ENCODE measurements around the gene MKNK2.

Gene MKNK2

DNA sequence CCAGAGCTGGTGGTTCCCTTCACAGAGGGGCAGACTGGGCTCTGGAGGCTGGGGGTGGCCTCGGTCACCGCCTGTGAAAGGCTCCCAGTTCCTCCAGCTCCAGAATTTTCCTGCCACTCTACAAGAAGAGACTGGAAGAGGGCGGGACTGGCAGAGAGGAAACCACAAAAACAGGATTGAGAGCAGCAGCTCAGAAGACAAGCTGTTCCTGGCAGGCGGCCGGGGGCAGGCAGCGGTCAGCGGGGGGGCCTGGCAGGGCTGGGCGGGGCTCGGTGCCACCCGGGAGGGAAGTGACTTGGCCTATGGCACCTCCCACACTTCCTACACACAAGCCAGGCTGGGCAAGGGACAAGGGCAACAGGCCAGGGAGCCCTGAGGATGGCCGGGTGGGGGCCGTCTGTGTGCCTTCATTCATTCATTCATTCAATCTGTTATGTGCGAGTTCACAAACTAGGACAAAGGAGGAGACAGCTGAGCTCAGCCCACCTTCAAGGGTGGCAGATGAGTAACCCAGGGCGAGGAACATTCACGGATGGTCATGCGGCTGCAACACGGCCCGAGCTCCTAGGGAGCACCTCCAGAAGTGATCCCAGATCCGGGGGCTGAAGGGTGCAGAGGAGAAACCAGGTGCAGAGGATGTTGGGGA lies 18.6 kb downstream of the MKNK2 start:
- peak; percentile 61 for DNase-seq
- ATAC-seq = peak; percentile 47

DNA sequence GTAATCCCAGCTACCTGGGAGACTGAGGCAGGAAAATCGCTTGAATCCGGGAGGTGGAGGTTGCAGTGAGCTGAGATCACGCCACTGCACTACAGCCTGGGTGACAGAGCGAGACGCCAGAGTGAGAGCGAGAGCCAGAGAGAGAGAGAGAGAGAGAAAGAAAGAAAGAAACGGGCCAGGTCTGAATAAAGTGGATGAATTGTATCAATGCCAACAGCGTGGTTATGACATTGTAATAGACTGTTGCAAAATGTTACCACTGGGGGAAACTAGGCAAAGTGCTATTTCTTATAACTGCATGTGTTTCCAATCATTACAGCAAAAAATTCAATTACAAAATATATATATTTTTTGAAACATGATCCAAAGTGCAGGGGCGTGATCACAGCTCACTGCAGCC lies 23.7 kb downstream of the MKNK2 start:
- ATAC-seq (no peak), DNase-seq (no peak)

DNA sequence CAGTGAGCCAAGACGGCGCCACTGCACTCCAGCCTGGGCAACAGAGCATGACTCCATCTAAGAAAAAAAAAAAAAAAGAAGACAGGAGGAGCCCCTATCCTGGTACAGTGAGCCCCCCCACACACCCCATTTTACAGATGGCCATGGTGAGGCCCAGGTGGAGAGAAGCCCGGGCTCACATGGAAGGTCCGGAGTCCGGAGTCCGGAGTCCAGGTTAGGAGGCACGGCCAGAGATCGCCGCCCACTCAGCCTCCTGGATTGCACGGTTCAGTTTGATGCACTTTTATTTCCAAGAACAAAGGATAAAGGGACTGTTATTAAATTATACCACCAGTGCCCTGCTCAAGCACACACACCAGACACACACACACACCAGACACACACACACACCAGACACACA lies 24.3 kb downstream of the MKNK2 start:
- no peak for ATAC-seq
- no peak for DNase-seq

DNA sequence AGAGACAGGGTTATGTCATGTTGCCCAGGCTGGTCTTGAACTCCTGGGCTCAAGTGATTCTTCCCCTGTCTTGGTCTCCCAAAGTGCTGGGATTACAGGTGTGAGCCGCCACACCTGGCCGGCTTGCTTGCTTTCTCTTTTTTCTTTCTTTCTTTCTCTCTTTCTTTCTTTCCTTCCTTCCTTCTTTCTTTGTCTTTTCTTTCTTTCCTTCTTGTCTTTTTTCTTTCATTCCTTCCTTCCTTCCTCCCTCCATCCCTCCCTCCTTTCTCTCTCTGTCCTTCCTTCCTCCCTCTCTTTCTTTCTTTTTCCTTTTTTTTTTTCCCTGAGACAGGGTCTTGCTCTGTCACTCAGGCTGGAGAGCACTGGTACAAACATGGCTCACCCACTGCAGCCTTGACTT lies 28.8 kb downstream of the MKNK2 start:
- ATAC-seq (no peak), DNase-seq (no peak)

DNA sequence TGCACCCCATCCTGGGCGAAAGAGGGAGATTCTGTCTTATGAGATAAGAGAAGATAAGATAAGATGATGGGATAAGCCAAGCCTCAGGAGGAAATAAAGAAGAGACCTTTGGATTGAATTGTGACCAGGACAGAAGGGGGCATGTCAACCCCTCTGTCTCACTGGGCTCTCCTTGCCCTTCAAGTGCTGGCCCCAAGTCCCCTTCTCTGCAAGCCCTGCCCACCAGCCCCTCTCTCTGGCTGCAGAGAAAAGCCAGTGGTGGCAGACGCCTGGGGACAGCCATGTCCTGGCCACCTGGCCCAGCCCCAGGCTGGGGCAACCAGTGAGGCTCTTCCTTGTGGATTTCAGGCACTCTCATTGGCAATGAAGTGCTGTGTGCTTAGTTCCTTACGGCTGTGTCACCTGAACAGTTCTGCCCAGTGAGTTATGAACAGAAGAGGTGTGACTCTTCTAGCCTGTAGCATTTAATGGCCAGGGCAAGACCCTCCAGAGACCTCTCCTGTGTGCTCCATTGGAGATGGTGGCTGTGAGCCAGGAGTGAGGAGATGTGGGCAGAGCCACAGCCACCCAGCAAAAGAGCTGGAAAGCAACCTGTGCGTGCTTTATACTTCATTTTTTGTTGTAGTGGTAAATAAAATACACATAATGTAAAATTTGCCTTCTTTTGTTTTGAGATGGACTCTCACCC lies 29.4 kb downstream of the MKNK2 start:
- ATAC-seq = no peak
- no peak for DNase-seq

DNA sequence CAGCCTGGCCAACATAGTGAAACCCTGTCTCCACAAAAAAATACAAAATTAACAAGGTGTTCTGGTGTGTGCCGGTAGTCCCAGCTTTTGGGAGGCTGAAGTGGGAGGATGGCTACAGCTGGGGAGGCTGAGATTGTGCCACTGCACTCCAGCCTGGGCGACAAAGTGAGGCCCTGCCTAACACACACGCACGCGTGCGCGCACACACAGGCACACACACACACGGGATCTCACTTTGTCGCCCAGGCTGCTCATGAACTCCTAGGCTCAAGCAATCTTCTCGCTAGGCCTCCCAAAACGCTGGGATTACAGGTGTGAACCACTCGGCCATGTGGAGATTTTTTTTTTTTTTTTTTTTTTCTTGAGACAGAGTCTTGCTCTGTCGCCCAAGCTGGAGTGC lies 32.3 kb downstream of the MKNK2 start:
- no peak for DNase-seq
- ATAC-seq = no peak

DNA sequence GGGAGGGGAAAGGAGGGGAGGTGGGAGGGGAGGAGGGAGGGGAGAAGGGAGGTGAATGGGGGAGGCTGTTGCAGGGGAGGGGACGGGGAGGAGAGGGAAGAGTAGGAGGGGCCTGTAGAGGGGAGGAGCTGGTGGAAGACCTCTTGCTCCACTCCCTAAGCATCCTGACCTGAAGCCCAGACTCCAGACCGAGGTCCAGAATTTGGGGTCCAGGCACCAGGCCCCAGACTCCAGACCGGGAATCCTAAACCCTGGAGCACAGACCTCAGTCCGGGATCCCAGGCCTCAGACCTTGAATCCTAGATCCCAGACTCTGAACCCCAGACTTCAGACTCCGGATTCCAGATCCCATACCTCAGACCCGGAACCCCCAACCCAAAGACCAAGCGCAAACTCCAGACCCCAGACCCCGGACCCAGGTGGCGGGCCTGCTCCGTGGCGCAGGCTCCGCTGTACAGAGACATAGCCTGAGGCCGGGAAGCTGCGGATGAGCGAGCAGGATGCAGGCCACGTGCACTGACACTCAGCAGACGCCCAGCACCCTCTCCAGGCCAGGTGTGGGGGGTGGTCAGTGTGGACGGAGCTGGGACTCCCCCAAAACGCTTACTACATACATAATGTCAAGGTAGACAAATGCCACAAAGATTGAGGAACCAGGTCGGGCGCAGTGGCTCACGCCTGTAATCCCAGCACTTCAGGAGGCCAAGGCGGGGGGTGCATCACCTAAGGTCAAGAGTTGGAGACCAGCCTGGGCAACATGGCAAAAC lies 34.8 kb downstream of the MKNK2 start:
- peak; percentile 56 for ATAC-seq
- peak; percentile 69 for DNase-seq

DNA sequence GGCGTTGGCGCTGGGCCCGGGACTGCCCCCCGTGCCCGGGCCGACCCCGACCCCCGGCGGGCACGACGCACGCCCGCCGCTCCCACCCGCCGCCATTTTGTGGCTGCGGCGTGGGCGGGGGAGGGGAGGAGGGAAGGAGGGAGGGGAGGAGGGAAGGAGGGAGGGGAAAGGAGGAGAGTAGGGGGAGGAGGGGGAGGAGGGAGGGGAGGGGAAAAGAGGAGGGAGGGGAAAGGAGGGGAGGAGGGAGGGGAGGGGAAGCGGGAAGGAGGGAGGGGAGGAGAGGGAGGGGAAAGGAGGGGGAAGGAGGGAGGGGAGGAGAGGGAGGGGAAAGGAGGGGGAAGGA lies 35.5 kb downstream of the MKNK2 start, which contains the start of gene BTBD2:
BTBD2 (minus strand) TSS at position 107 of the 343 bp plus-strand sequence; CDS start at position 96, 11 bp downstream.
- peak; percentile 74 for DNase-seq
- peak; percentile 34 for ATAC-seq

DNA sequence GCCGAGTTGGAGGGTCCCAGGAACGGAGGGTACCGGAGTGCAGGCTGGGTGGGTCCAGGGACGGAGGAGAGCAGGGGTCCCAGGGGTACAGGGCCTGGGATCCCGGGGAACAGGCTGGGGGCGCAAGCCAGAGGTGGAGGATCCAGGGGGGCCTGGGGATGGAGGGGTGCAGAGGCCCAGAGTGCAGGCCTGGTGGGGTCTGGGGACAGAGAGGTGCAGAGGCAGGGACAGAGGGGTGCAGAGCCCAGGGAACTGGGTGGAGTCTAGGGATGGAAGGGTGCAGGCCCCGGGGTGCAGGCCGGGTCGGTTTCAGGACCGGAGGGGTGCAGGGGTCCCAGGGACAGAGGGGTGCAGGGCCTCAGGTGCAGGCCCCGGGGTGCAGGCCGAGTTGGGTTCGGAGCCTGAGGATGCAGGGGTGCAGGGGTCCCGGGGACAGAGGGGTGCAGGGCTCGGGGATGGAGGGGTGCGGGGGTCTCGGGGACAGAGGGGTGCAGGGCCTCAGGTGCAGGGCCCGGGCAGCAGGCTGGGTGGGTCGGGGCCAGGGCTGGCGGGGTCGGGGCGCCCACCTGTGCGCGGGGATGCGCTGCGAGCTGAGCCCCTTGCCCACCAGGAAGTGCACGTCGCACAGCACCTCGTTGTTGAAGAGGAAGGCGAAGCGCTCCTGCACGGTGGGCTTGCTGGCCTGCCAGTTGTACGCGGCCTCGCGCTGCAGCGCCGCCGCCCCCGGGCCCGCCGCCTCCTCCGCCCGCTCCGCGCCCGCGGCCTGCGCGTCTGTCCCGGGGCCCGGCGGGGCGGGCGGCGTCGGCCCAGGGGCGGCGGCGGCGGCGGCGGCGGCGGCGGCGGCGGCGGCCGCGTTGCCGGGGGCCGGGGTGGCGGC lies 36.1 kb downstream of the MKNK2 start:
- peak; percentile 38 for DNase-seq
- ATAC-seq = peak; percentile 19

DNA sequence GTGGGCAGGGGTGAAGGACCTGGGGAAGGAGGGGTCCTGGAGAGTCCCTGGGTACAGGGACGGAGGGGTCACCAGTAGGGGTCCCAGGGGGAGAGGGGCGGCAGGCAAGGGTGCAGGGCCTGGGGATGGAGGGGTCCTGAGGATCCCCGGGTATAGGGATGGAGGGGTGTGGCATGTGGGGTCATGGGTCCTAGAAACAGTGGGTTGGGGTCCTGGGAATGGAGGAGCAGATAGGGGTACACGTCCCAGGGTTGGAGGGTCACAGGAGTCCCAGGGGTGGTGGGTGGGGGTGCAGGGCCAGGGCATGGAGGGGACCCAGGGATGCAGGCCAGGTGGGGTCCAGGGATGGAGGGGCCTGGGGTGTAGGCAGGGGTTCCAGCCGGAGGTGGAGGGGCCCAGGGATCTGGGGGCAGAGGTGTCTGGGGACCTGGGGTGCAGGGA lies 36.9 kb downstream of the MKNK2 start:
- DNase-seq = no peak
- peak; percentile 14 for ATAC-seq

DNA sequence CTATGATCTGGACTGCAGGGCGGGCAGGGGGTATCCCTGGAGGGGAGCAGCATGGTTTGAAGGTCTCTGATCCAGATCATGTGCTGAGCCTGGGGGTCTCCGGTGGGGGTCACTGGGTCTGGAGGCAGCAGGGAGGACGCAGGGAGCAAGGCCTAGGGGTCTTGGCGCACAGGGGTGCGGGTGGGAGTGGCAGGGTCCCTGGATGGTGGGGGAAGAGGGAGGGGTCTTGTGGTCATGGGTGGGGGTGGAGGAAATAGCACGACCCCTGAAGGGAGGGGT lies 37.4 kb downstream of the MKNK2 start:
- DNase-seq = no peak
- no peak for ATAC-seq

DNA sequence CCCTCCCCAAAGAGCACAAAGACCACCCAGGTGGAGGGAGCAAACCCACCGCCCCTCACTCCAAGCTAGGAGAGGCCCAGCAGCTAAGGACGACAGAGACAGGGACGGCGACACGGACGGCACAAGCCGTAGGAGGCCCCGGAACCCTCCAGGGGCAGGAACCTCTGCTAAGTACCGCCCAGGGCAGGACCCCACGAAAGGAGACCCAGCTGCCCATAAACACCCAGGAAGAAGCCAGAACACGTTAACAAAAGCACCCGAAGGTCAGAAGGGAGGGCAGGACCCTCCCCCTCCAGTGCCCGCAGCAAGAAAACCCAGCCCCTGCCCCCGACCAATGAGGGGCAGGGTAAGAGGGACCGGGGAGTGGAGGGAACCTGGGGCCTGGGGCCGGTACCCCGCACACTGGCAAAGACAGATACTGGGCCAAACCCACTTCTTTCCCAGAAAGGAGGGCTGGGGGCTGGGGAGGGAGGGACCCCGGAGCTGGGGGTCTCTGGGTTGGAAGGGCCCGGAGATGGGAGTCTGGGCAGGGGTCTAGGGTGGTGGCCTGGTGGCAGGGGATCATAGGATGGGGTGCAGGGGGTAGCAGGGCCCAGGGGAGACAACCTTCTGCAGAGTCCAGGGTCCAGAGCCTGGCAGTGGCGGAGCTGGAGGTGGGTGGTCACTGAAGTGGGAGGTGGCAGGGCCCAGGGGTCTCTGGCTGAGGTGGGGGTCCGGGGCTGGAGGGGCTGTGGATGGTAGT lies 37.9 kb downstream of the MKNK2 start:
- ATAC-seq = no peak

DNA sequence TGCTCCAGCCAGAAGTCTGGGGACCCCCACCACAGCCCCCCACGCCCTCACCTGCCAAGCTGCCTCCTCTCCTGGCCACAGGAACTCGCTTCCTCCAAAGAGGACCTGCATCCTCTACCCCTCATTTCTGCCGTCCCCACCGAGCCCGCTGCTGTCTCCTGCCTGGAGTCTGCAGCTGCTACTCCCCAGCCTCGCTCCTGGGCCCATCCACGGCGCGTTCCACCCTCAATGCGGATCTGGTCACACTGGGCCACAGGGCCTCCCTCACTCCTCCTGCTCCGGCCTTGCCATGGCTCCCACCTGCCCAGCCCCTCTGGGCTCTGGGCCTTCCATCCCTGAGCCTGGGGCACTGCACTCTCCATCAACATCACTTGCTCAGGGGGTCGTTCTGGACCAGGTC lies 39.9 kb downstream of the MKNK2 start:
- ATAC-seq = no peak
- no peak for DNase-seq

More for the DNA sequence above, 37.9 kb downstream of the MKNK2 start:
- no peak for DNase-seq

DNA sequence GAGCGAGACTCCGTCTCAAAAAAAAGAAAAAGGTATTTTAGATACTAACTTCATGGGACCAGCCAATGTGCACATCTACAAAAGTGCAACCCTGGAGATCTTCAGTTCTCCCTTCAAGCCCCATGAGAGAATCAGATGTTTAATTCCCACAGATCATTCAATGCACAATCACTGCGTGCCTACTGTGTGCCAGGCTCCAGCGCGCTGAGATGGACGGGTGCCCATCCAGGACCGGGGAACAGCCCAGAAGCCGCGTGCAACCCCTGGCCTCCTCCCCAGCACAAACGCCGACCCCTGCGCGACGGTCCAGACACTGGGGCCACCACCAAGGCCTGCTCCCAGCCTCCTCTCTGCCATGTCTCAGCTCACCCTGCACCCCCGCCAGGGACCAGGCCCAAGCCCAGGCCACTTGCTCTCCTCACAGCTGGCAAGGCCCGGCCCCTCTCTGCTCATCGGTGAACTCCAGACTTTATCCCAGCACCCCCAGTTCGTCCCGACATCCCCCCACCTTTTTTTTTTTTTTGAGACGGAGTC lies 40.8 kb downstream of the MKNK2 start:
- no peak for DNase-seq
- ATAC-seq = no peak

DNA sequence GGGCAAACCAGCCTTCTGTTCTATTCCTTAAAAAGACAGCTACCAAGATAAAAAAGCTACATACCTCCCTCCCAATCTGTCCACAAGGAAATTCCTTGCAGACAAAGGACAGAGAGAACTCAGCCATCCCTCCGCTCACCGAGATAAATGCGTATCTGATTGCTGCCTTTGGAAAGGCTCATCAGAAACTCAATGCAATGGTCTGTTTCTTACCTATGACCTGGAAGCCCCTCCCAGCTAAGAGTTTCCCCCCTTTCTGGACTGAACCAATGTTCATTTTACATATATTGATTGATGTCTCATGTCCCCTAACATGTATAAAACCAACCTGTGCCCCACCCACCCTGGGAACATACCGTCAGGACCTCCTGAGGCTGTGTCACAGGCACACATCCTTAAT lies 47.2 kb downstream of the MKNK2 start:
- ATAC-seq (no peak), DNase-seq (no peak)

DNA sequence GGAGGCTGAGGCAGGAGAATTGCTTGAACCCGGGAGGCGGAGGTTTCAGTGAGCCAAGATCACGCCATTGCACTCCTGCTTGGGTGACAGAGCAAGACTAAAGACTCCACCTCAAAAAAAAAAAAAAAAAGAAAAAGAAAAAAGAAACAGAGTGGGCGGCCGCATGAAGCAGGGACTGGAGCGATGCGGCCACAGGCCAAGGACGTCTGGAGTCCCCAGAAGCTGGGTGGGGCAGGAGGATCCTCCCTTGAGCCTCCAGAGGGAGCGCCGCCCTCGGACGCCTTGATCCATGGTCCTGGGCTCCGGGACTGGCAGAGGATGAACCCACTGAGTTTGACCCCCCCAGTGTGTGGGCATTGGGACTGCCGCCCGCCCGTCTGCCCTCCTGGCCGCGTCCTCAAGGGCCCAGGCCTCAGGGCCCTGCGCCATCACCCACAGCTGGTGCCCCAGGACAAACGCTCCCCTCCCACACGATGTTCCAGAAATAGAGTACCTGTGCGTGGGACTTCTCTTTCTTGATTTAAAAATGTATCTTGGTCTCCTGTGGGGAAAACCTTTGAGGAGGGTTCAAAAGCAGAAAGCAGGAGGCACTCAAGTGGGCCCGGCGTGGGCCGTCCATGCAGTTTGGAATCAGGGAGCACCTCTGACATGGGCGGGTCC lies 51.1 kb downstream of the MKNK2 start:
- no peak for ATAC-seq

DNA sequence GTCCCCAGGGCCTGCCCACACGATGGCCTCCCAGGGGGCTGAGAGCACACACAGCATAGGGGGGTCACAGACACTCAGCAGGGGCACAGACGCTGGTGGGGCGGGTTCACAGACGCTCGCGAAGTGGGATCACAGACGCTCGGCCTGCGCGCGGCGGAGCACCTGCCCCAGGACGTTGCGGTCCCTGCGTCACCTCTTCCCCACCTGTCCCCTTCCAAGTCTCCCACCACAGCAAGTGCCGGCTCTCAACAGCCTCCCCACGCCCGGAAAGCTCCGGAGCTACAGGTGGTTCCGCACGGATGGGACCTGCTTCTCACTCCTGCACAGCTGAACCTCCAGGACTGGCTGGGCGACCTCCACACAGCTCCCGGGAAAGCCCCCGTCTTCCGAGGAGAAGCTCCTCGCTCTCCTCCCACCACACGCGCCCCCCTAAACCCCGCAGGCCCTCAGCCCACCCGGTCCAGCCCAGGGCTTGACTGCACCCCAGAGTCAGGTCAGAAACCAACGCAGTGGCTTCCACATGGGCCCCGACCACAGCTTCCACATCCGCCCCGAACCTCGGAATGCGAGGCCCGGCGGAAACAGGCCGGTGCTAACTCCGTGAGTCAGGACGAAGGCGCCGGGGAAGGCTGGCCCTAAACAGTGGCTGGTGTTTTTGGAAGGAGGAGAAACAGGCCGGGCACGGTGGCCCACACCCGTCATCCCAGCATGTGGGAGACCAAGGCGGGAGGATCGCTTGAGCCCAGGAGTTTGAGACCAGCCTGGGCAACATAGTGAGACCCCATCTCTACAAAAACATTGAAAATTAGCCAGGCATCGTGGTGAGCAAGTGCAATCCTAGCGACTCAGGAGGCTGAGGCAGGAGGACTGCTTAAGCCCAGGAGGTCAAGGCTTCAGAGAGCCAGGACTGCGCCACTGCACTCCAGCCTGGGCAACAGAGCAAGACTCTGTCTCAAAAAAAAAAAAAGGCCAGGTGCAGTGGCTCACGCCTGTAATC lies 52.0 kb downstream of the MKNK2 start:
- DNase-seq (no peak), ATAC-seq (no peak)

More for the DNA sequence above, 51.1 kb downstream of the MKNK2 start:
- DNase-seq = no peak

DNA sequence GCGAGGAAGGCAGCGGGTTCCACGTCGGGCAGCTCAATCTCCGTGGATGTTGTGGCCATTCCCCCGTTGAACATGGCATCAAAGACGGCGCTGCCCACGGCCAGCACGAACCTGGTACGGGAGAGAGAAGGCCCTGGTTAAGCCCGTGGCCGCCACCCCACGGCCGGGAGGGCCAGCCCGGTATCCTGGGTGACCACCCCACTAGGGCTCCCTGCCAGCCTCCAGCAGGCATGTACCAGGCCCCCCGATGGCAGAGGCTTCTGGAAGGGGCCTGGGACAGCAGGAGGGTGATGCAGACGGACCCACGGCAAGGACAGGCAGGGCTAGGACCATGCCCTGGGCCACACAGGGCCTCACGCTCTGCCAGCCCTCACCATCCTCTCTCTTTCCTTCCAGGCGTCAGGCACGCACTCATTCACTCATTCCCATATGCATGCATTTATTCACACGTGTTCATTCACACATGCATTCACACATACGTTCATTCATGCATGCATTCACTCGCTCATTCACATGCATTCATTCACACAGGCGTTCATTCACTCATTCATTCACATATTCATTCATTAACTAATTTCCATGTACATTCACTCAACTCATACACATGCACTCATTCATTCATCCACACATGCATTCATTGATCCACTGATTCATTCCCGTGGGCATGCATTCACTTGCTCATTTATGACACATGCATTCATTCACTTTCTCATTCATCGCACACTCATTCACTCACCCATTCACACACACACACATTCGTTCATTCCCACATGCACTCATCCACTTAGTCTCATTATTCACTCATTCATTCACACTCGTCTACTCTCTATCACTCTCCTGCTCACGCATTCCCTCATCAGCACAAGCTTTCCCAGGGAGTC lies 53.5 kb downstream of the MKNK2 start:
- ATAC-seq = no peak
- DNase-seq = no peak
